HPDE6-E6E7 (cell line): ENCODE data around the gene UTP4.
"Not testable (repeated sequence)": the region's sequence is repeated elsewhere in the genome, so short reads cannot be mapped to it uniquely, and the experiment has no call there.

Source experiments
- DNase-seq: peaks from one replicate; pipeline ENCODE4 v3.0.0; 2011; ENCODE audit warnings: missing footprints; ENCODE audit errors: extremely low spot score

The UTP4 gene

GRCh38 chr16:69131167-69131838, 1.1 kb upstream of the UTP4 start:
- no peak for DNase-seq

GRCh38 chr16:69131839-69132423, 518 bp upstream of the UTP4 start:
- DNase-seq = peak; percentile 90

GRCh38 chr16:69133373-69133954, 1.0 kb downstream of the UTP4 start:
- no peak for DNase-seq

- DNase-seq = no peak
These were observed 6.2 kb downstream of the UTP4 start for GRCh38 chr16:69138608-69139007.

GRCh38 chr16:69139464-69139863, 7.0 kb downstream of the UTP4 start:
- DNase-seq = not testable (repeated sequence)

- no peak for DNase-seq
These were observed 8.6 kb downstream of the UTP4 start for GRCh38 chr16:69141014-69141413.

- no peak for DNase-seq
These were observed 9.5 kb downstream of the UTP4 start for GRCh38 chr16:69141936-69142335.

GRCh38 chr16:69143116-69143515, 10.7 kb downstream of the UTP4 start:
- DNase-seq = no peak

- no peak for DNase-seq
These were observed 13.2 kb downstream of the UTP4 start for GRCh38 chr16:69145658-69146057.

GRCh38 chr16:69149621-69150020, 17.2 kb downstream of the UTP4 start:
- DNase-seq = not testable (repeated sequence)

- peak; percentile 58 for DNase-seq
These were observed 17.9 kb downstream of the UTP4 start for GRCh38 chr16:69150146-69150865.

- no peak for DNase-seq
These were observed 24.7 kb downstream of the UTP4 start for GRCh38 chr16:69157196-69157595.

GRCh38 chr16:69160192-69160591, 27.7 kb downstream of the UTP4 start:
- no peak for DNase-seq

- no peak for DNase-seq
These were observed 33.1 kb downstream of the UTP4 start for GRCh38 chr16:69165584-69165983.

GRCh38 chr16:69166221-69166833, 33.9 kb downstream of the UTP4 start:
- DNase-seq = no peak

GRCh38 chr16:69166946-69167930, 34.8 kb downstream of the UTP4 start:
- DNase-seq = no peak

GRCh38 chr16:69169051-69169450, 36.6 kb downstream of the UTP4 start:
- no peak for DNase-seq

GRCh38 chr16:69169607-69170352, 37.3 kb downstream of the UTP4 start:
- DNase-seq = no peak

- no peak for DNase-seq
These were observed 39.1 kb downstream of the UTP4 start for GRCh38 chr16:69171325-69172084.
